ENCODE measurements around the gene OSBPL2.

Gene OSBPL2

GRCh38 chr20:62327726-62328495 lies 89.6 kb downstream of the OSBPL2 start:
- in situ Hi-C loops (cut with MboI; ENCODE audit: low pct_unique_long_range_greater_than_20kb, low sequenced_read_pairs): no loop called here
- DNase-seq: no peak

DNA sequence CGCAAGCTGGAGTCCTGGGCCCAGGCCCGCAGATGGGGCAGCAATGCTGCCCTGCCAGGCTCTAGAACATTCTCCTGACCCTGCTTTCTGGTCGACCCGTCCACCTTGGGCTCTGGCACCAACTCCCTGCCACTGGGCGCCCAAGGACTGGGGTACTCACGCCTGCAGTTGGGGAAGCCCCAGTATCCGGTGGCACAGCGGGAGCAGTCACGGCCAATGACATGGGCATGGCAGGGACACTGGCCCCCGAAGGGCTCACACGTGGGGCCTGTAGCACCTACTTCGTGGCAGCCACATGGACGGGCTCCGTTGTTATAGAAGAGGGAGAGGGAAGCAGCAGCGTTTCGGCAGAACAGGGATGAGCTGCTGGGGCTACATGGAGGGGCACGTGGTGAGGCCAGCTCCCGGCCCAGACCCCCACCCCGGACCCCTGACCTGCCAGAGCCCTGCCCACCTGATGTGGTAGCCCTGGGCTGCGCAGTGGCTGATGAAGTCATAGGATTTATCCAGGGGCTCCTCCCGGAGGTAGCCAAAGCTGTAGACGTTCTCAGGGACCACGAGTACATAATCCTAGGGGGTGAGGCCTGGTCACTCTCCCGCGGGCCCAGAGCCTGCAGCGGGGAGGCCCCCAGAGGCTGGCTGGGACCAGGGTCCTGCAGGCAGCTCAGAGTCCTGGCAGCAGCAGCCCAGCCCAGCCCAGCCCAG lies 90.5 kb downstream of the OSBPL2 start:
- in situ Hi-C loops (cut with MboI; ENCODE audit: low pct_unique_long_range_greater_than_20kb, low sequenced_read_pairs): no loop called here
- no peak for DNase-seq

DNA sequence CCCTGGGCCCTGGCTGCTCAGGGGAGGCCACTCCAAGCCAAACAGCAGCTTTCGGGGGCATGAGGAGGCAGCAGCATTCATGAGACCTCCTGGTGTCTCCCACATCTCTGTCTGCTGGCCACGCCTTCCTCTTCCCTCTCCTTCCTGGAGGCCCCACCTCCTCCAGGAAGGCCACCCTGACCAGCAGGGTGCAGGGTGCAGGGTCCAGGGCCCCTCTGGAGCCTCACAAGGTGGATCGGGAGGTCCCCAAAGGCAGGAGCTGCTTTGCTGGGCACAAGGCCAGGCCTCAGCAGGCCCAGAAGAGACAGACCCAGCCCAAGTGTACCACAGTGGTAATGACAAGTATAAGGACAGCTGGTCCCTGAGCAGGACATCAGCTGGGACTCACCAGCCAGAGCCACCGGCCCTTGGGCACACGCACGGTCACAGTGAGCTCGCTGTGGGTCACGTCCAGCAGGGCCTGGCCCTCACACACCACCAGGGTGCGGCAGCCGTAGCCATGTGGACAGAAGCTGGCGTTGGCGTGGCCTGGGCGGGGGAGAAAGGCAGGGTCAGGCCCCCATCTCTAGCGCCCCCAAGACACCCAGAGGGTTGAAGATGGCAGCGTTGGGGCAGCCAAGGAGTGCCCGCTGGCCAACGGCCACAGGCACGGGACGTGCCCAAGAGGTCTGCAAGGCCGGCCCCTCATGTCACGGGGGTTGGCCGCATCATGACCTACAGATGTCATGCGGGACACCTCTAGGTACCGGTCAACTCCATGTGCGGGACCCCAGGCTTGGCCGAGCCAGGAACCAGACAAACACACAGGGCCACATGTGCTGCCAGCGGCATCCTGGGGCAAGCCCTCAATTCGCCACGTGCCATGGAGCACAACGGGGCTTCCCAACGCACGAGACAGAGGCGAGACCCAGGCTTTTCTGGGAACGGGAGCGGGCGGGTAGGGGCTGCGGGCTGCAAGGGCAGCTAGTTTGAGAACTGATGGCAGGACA lies 91.4 kb downstream of the OSBPL2 start:
- no peak for DNase-seq
- in situ Hi-C loops (cut with MboI; ENCODE audit: low pct_unique_long_range_greater_than_20kb, low sequenced_read_pairs): no loop called here

DNA sequence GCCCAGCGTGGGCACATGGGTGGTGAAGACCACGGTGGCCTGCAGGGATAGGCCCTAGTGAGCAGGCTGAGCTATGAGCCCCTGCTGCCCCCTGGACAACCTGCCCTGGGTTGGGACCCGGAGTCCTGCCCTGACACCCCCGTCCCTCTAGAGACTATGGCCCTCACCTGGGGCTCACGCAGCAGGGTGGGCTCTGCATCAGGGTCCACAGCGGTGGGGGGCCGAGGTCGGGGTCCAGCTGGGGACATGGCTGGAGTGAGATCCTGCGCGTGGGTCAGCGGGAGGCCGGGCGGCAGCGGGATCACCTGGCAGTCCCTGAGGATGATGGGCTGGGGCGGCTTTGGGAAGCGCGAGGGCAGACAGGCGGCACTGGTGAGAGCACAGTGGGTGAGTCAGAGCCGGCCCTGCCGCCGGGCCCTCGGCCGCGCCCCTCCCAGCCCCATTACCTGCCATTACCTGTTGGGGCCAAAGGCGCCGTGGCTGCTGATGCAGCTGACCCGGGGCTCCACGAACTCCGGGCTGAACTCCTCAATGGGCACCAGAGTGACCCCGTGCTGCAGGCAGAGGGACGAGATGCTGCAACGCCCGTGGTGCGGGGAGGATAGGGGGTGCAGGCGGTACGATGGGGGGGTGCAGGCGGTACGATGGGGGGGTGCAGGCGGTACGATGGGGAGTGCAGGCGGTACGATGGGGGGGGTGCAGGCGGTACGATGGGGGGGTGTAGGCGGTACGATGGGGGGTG lies 92.4 kb downstream of the OSBPL2 start:
- in situ Hi-C loops (cut with MboI; ENCODE audit: low pct_unique_long_range_greater_than_20kb, low sequenced_read_pairs): no loop called here
- no peak for DNase-seq

DNA sequence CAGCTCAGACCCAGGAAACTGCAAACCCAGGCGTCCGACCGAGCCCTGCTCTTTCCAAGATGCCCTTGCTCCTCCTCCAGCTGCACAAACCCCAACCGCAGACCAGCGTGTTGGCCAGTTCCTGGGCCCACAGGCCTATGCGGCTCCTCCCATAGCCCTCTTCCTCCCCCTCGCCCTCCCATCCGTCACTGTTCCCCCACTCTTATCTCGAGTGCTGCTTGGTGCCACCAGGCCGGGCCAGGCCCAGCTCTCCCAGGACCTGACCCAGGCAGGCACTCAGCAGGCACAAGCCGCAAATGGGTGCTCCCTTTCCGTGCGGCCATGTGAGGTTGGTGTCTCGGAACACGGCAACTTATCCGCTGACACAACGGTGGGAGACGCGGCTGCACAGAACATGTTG lies 93.0 kb downstream of the OSBPL2 start:
- in situ Hi-C loops (cut with MboI; ENCODE audit: low pct_unique_long_range_greater_than_20kb, low sequenced_read_pairs): no loop called here
- DNase-seq: no peak

GRCh38 chr20:62332421-62332820 lies 94.1 kb downstream of the OSBPL2 start:
- in situ Hi-C loops (cut with MboI; ENCODE audit: low pct_unique_long_range_greater_than_20kb, low sequenced_read_pairs): no loop called here

DNA sequence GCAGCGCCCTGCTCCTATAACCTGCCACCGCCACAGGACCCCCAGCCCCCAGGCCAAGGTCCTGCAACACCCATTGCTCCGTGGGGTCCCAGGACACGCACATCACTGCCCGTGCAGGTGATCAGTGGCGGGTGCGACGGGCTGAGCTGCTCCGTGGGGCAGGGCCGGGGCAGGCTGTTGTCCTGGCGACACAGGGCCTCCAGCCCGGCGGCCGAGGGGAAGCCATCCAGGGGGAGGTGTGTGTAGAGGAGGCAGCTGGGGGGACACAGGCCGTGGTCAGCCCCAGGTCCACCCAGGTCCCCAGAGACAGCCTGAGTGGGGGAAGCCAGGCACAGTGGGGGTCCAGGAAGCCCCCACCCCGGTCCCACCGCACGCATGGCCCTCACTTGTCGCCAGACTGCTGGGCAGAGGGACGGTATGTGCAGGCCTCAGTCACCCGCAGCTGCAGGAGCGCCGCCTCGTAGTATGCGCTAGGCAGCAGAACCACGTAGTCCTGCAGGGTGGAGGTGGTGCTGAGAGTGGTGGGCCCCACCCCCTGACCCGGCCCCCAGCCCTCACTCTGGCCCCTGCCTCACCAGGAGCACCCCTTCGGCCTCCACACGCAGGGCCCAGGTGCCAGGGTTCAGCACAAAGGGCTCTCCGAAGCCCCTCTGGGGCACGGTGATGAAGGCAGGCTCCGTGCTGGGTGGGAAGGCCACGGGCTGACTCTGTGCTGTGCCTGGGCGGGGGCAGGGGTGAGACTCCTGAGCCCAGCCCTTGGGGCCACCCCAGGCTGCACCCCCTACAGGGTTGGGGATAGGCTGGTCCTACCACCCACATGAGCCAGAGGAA lies 94.9 kb downstream of the OSBPL2 start:
- in situ Hi-C loops (cut with MboI; ENCODE audit: low pct_unique_long_range_greater_than_20kb, low sequenced_read_pairs): no loop called here
- DNase-seq: no peak

More at GRCh38 chr20:62332421-62332820, 94.1 kb downstream of the OSBPL2 start:
- no peak for DNase-seq

DNA sequence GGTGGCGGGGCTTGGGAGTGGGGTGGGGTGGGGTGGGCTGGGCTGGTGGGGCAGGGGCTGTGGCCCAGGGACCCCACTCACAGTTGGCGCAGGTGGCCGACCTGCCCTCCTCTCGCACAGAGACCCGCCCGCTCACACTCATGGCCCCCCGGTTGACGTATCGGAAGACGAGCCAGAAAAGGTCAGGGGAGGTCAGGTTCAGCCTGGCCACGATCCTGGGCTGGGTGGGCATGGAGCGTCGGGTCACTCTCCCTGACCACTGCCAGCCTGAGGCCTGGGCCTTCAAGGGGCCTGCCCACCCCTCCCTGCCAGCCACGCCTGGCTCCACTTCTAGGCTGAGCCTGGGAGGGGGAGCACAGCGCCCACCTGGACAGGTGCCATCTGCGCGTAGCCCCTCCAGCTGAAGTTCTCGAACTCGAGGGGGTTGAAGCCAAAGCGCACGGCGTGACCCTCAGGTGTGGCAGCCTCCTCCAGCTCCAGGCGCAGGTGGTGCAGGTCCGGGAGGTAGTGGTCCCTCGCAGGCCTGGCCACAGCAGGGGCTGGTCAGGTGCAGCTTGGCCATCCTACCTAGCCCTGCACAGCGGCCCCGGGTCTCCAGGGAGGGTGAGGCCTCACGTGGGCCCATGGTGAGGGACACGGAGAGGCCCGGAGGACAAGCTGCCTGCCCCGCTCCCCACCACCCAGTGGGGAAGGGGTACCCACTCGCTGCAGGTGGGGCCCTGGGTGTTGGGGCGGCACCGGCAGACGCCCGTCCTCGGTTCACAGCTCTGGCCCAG lies 95.7 kb downstream of the OSBPL2 start:
- in situ Hi-C loops (cut with MboI; ENCODE audit: low pct_unique_long_range_greater_than_20kb, low sequenced_read_pairs): no loop called here
- DNase-seq: no peak

- in situ Hi-C loops (cut with MboI; ENCODE audit: low pct_unique_long_range_greater_than_20kb, low sequenced_read_pairs): no loop called here
- no peak for DNase-seq
These were observed 96.6 kb downstream of the OSBPL2 start for GRCh38 chr20:62334881-62335280.

DNA sequence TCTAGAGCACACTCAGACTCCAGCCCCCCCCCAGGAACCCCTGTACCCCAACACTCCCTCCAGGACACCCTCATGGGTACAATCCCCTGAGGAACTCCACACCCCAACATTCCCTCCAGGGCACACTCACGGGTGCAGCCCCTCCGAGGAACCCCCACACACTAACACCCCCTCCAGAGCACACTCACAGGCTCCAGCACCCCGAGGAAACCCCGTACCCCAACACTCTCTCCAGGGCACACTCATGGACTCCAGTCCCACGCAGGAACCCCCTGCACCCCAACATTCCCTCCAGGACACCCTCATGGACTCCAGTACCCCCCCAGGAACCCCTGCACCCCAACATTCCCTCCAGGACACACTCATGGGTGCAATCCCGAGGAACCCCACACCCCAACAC lies 97.2 kb downstream of the OSBPL2 start:
- in situ Hi-C loops (cut with MboI; ENCODE audit: low pct_unique_long_range_greater_than_20kb, low sequenced_read_pairs): no loop called here
- no peak for DNase-seq

DNA sequence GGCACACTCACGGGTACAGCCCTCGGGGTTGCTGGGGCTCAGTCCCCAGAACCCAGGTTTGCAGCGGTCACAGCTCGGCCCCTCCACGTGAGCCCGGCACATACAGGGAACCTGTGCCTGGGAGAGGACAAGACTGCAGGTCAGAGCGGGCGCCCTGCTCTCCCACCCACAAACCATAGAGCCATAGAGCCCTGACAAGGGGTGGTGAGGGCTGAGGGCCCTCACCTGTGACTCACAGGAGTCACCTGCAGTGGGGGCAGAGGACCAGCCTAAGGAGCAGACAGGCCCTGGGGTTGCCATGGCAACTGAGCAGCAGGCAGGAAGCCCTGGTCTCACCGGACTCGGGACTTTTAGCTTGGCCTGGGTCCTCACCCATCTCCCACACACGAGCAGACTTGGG lies 98.0 kb downstream of the OSBPL2 start:
- DNase-seq: no peak
- in situ Hi-C loops (cut with MboI; ENCODE audit: low pct_unique_long_range_greater_than_20kb, low sequenced_read_pairs): no loop called here

- in situ Hi-C loops (cut with MboI; ENCODE audit: low pct_unique_long_range_greater_than_20kb, low sequenced_read_pairs): no loop called here
- DNase-seq: no peak
These were observed 98.6 kb downstream of the OSBPL2 start for GRCh38 chr20:62336775-62337557.

GRCh38 chr20:62337558-62338293 lies 99.4 kb downstream of the OSBPL2 start:
- DNase-seq: no peak
- in situ Hi-C loops (cut with MboI; ENCODE audit: low pct_unique_long_range_greater_than_20kb, low sequenced_read_pairs): no loop called here

GRCh38 chr20:62338294-62338620 lies 99.9 kb downstream of the OSBPL2 start:
- no peak for DNase-seq
- in situ Hi-C loops (cut with MboI; ENCODE audit: low pct_unique_long_range_greater_than_20kb, low sequenced_read_pairs): no loop called here

GRCh38 chr20:62339647-62340062 lies 101.3 kb downstream of the OSBPL2 start:
- in situ Hi-C loops (cut with MboI; ENCODE audit: low pct_unique_long_range_greater_than_20kb, low sequenced_read_pairs): no loop called here
- DNase-seq: no peak

- DNase-seq: no peak
- in situ Hi-C loops (cut with MboI; ENCODE audit: low pct_unique_long_range_greater_than_20kb, low sequenced_read_pairs): no loop called here
These were observed 104.6 kb downstream of the OSBPL2 start for GRCh38 chr20:62342910-62343309.

Data from KBM-7 (cell line).